Right lung (tissue), 10 donors: ENCODE measurements around the gene ASB13. TPM values are rescaled to one million over a fixed set of nuclear protein-coding genes. Genes with fewer than 3 reads are reported as not detected.

Source experiments
- DNase-seq, 2 donors: peaks; one replicate each; pipeline ENCODE4 v3.0.0-alpha.2; 2013
- long read RNA-seq, 8 donors: transcript quantifications; one replicate each; lab custom pipeline, GENCODE V29; 2026
- polyA plus RNA-seq, 5 donors: library from polyadenylated mRNA; unstranded; fragments of 120-200 nt; gene quantifications; one replicate each; pipeline versions ENCODE4 v1.2.1 to v1.2.3, GENCODE V29; 2013; ENCODE audit warnings: inconsistent platforms in 1 of 5, low replicate concordance in 1 of 5; ENCODE audit not compliant: insufficient read length in 5 of 5, insufficient read depth in 1 of 5

The ASB13 gene, protein sequence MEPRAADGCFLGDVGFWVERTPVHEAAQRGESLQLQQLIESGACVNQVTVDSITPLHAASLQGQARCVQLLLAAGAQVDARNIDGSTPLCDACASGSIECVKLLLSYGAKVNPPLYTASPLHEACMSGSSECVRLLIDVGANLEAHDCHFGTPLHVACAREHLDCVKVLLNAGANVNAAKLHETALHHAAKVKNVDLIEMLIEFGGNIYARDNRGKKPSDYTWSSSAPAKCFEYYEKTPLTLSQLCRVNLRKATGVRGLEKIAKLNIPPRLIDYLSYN
- polyA plus RNA-seq: 10 to 100 TPM in 3 of 5 donors, 1 to 10 TPM in 2; 9.3 to 14.5 (median 11.0) TPM
- long read RNA-seq, donor 1, partial matches to known transcripts: 0 of 1 reads
- long read RNA-seq, donor 1, other reads (novel, unspliced or antisense): 0 of 1 reads
- long read RNA-seq, donor 2, partial matches to known transcripts: 0 of 3 reads
- long read RNA-seq, donor 2, other reads (novel, unspliced or antisense): 0 of 3 reads
- long read RNA-seq, donor 3, partial matches to known transcripts: 0 of 5 reads
- long read RNA-seq, donor 3, other reads (novel, unspliced or antisense): 0 of 5 reads
- long read RNA-seq, donor 4: 0 reads
- long read RNA-seq, donor 5, partial matches to known transcripts: 0 of 4 reads
- long read RNA-seq, donor 5, other reads (novel, unspliced or antisense): 0 of 4 reads
- long read RNA-seq, donor 6, transcript ASB13-201 (6 exons, 2,699 nt): major isoform, 6 of 6 reads
- long read RNA-seq, donor 6, partial matches to known transcripts: 0 of 6 reads
- long read RNA-seq, donor 6, other reads (novel, unspliced or antisense): 0 of 6 reads
- long read RNA-seq, donor 7, partial matches to known transcripts: 0 of 3 reads
- long read RNA-seq, donor 7, other reads (novel, unspliced or antisense): 0 of 3 reads
- long read RNA-seq, donor 8, partial matches to known transcripts: 0 of 3 reads
- long read RNA-seq, donor 8, other reads (novel, unspliced or antisense): 0 of 3 reads

- DNase-seq: peak; percentile 48 to 59
These were observed at the start of gene ASB13 for GRCh38 chr10:5666008-5666840. TSS of gene ASB13 (minus strand) at chr10:5666595. CDS start at chr10:5666551, 44 bp downstream.

DNA sequence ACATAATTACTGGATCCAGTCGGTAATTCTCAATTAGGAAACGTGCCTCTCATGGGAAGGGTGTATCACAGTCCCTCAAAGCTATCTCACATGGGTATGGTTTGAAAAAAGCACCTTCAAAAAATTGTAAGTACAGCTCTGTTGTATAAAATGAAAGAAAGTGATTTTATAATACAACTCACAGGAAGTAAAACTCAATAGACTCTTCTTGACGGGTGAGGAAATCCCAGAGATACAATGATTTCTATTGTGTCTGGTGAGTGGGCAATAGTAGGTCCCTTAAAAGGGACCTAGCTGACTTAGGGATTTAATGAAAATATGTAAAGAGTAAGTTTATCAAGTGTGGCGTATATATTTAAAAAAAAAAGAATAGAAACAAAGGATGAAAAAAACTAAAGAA lies 45.2 kb upstream of the ASB13 start:
- DNase-seq: no peak

GRCh38 chr10:5710859-5711258 lies 44.5 kb upstream of the ASB13 start:
- DNase-seq: no peak

- no peak for DNase-seq
These were observed 43.5 kb upstream of the ASB13 start for GRCh38 chr10:5709865-5710264.

DNA sequence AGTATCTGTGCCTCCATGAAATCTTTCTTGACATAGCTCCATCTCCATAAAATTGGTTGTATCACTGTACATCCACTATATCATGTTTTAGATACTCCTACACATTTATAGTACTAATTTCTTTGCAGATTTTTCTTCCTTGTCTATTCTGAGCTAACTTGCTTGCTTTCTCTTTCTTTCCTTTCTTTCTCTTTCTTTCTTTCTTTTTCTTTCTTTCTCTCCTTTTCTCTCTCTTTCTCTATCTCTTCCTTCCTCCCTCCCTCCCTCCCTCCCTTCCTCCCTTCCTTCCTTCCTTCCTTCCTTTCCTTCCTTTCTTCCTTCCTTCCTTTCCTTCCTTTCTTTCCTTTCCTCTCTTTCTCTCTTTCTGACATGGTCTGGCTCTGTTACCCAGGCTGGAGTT lies 42.0 kb upstream of the ASB13 start:
- DNase-seq: no peak

- no peak for DNase-seq
These were observed 31.7 kb upstream of the ASB13 start for GRCh38 chr10:5698062-5698461.

DNA sequence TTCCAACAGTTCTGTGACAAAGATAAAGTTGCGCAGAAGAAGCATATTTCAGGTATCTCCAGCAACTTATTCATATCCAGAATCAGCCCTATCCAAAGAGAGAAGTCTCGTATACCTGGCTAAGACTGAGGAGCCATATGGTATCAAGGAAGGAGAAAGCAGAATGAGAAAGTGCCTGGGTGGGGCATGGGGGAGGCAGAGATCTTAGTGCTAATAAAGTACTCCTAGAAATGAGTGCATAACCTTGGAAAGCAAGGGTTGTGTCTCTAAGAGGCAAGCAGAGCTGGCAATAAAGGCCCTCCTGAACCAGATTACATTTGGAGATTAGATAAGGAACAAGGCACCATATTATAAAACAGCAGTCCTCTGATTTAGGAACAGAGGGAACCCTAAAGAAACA lies 30.9 kb upstream of the ASB13 start:
- no peak for DNase-seq

DNA sequence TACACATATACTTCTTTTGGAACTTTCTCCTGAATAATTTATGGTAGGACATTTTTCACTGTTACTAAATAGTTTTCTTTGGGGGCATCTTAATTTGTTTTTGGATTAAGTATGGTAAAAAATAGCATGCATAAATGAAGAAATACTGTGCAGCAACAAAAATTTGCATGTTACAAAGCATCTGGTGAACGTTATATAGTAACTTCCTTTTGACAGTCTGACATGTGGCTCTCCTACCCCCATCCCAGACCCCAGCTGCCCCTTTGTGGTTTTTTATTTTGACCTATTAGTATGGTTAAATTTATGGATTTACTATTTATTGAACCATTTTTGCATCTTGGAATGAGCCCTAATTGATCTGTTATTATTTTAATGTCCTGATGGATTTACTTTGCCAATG lies 28.2 kb upstream of the ASB13 start:
- no peak for DNase-seq

DNA sequence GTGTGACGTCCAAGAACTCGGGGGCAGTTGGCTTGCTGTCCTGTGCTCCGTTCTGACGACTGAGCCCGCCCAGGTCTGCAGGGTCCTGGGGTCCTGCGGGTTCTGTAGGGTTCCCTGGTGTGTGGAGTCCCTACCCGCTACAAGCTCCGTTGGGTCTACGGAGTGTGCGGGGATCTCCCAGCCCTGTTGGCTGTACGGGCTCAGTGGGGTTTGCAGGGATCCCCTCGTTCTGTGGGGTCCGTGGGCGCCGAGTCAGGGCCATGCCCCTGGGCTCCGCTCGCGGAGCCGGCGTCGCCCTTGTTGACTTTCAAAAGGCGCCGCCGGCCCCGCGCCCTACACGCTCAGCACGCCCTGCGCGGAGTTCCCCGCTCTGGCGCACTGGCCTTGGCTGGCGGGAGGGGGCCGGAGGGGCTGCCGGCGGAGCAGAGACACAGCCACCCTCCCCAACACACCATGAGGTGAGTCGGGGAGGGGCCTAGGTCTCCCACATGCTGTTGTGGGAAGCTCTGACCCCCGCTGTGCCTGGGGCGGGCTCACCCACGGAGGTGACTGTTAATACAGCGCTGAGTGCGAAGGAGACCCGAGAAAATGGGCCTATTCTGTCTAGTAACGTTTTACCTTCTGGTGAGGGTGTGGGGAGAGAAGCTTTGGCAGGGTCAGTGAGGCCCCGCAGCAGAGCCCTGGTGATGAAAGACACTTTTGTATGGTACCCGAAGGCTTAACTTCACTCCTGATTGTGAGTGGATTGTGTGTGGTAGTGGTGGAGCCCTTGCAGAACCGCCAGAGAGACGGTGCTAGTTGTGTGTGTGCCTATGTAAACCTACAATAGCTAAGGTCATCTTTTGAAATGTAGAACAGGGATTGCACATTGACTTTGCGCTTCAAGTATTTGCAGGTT lies 26.3 kb upstream of the ASB13 start:
- DNase-seq: peak; percentile 33 to 52

DNA sequence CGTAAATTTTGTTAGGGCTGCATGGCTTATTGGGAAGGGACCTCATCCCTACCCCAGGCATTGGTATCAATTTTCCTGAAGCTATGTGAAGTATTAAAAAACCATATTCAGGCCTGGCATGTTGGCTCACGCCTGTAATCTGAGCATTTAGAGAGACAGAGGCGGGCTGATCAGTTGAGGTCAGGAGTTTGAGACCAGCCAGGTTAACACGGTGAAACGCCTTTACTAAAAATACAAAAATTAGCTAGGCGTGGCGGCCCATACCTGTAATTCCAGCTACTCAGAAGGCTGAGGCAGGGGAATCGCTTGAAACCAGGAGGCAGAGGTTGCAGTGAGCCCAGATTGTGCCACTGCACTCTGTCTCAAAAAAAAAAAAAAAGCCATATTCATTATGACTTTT lies 25.4 kb upstream of the ASB13 start:
- DNase-seq: no peak

DNA sequence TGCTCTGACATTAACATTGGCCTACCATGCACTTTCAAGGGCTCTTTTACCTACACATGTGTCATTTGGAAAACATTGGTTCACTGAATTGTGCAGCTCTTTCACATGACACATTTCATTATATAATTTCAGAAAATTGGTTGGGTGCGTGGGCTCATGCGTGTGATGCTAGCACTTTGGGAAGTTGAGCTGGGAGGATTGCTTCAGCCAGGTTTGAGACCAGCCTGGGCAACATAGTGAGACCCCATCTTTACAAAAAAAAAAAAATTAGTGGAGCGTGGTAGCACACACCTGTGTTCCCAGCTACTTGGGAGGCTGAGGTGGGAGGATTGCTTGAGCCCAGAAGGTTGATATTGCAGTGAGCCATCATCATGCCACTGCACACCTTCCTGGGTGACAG lies 22.2 kb upstream of the ASB13 start:
- DNase-seq: no peak

GRCh38 chr10:5685764-5686240 lies 19.4 kb upstream of the ASB13 start:
- DNase-seq: no peak

DNA sequence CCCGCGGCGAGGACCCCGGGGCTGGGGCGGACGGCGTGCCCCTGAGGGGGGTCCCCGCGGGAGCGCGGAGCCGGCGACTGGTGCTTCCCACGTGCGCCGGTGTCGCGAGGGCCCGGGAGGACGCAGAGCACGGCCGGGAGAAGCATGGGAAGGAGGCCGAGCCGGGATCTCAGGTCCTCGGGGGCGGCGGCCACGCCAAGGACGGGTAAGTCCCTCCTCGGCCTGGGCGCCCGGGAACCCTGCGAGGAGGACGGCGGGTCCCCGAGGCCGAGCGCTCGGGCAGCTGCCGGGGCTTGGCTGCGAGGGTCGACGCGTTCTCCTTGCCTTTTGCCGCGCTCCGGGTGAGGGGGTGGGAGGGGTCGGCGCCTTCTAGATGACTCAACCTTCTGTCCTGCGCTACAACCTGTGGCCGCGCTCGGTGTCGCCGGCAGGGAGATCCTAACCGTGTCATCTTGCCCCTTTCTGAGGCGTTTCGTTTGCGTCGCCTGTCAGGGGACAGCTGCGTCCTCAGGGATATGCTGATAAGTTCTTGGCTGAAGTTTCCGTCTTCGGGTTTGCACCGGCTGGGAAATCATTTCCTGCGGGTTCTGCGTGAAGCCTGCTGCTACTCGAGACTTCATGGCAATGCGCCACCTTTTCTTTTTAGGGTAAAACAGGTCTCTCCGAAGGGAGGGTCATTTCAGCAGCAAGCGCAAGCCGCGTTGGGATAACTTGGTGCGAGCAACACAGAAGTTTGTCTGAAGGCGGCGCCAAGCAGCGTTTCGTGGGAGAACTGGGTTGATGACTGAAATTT lies 18.8 kb upstream of the ASB13 start:
- DNase-seq: peak; percentile 45 to 60

- DNase-seq: peak; percentile 97 to 98
These were observed 18.0 kb upstream of the ASB13 start, which contains the start of gene TASOR2 for GRCh38 chr10:5684318-5684970. TSS of gene TASOR2 (plus strand) at chr10:5684838. CDS start at chr10:5720643, 35,805 bp downstream.

DNA sequence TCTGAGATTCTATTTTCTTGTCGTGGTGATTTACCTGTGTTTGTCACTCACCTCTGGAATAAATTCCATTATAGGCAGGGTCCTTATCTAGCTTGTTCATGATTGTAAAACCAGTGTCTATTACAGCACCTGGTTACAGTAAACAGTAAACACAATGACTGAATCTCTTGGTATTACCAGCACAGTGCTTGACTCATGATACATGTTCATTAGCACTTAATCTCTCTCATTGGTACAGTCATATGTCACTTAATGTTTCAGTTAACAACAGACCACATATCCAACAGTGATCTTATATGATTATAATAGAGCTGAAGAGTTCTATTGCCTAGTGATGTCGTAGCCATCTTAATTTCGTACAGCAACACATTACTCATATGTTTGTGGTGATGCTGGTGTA lies 16.7 kb upstream of the ASB13 start:
- no peak for DNase-seq

GRCh38 chr10:5681930-5682329 lies 15.5 kb upstream of the ASB13 start:
- DNase-seq: no peak

- no peak for DNase-seq
These were observed 13.2 kb upstream of the ASB13 start for GRCh38 chr10:5679606-5680005.

- no peak for DNase-seq
These were observed 12.6 kb upstream of the ASB13 start for GRCh38 chr10:5679037-5679435.
